GM10266 (cell line): Measurements from ENCODE around the gene SLC23A2.

Experiments used
- DNase-seq: peaks from one replicate; pipeline ENCODE4 v3.0.0; 2012; ENCODE audit errors: extremely low spot score
- TF ChIP-seq, protein P1 (sequence below): IDR thresholded peaks from 2 replicates; pipeline ENCODE4 v1.5.1; 2012; ENCODE audit warnings: mild to moderate bottlenecking, low read depth; ENCODE audit not compliant: control insufficient read depth, insufficient read depth; ENCODE audit errors: missing control alignments

SLC23A2 gene

DNA sequence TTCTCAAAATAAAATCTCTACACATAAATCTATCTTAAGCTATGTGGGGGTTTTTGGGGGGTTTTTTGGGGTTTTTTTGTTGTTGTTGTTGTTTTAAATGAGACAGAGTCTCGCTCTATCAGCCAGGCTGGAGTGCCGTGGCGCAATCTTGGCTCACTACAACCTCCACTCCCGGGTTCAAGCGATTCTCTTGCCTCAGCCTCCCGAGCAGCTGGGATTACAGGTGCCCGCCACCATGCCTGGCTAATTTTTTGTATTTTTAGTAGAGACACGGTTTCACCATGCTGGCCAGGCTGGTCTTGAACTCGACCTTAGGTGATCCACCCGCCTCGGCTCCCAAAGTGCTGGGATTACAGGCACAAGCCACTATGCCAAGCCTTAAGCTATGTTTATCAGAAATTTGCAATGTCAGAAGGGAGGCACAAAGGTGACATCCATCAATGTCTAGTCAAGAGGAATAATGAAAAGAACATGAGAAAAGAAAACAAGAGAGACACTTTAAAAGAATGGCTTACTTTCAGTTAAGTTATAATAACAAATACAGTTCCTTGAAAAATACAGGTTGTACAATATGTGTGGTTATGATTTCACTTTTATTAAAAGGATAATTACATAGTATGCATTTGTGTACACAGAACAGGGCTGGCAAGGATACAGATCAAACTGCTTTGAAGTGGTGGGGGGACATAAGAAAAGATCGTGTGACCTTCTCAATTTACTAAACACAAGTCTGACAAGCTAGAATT lies 28.6 kb downstream of the SLC23A2 start:
- TF ChIP-seq, protein P1, sequence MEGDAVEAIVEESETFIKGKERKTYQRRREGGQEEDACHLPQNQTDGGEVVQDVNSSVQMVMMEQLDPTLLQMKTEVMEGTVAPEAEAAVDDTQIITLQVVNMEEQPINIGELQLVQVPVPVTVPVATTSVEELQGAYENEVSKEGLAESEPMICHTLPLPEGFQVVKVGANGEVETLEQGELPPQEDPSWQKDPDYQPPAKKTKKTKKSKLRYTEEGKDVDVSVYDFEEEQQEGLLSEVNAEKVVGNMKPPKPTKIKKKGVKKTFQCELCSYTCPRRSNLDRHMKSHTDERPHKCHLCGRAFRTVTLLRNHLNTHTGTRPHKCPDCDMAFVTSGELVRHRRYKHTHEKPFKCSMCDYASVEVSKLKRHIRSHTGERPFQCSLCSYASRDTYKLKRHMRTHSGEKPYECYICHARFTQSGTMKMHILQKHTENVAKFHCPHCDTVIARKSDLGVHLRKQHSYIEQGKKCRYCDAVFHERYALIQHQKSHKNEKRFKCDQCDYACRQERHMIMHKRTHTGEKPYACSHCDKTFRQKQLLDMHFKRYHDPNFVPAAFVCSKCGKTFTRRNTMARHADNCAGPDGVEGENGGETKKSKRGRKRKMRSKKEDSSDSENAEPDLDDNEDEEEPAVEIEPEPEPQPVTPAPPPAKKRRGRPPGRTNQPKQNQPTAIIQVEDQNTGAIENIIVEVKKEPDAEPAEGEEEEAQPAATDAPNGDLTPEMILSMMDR, result no peak
- DNase-seq, result no peak

DNA sequence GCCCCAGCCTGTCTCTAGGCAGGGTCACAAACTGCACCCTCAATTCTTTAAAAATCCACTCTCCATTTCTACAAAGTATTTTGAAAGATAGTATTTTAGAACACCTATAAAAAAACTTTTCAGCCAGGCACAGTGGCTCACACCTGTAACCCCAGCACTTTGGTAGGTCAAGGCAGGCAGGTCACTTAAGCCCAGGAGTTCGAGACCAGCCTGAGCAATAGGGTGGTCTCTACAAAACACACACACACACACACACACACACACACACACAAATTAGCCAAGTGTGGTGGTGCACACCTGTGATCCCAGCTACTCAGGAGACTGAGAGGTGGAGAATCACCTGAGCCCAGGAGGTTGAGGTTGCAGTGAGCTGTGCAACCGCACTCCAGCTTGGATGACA lies 30.2 kb downstream of the SLC23A2 start:
- TF ChIP-seq, protein P1, result no peak
- DNase-seq, result no peak

DNA sequence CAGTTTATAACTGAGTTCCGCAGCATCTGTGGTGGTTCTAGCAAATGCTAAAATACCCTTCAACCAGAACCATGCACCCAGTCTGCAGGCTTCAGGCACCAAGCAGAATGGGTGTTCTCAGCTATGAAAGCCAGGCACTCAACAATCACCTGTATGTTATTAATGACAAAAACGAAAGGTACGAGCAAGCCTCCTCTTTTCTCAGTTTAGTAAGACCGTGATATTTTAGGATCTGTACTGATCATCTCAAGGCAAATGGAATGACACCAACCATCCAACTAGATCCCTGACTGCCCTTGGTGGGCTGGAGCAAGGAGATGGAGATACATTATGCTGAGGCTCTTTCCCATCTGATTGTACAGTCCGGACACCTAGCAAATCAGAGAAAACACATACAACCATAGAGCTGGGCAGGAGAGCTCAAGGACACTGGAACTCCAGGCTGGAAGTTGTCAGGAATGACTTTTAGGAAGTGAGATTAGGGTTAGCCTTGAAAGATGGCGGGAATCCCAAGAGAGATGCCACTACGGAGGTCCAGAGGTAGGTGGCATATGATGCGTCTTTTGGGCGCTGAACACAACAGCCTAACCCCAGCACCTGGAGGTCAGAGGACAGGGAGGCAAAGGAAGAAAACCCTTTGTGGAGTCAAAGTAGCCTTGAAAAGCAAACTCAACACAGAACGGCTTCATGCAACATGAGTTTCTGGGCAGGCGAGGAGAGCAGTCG lies 33.4 kb downstream of the SLC23A2 start:
- DNase-seq, result no peak
- TF ChIP-seq, protein P1, result no peak

DNA sequence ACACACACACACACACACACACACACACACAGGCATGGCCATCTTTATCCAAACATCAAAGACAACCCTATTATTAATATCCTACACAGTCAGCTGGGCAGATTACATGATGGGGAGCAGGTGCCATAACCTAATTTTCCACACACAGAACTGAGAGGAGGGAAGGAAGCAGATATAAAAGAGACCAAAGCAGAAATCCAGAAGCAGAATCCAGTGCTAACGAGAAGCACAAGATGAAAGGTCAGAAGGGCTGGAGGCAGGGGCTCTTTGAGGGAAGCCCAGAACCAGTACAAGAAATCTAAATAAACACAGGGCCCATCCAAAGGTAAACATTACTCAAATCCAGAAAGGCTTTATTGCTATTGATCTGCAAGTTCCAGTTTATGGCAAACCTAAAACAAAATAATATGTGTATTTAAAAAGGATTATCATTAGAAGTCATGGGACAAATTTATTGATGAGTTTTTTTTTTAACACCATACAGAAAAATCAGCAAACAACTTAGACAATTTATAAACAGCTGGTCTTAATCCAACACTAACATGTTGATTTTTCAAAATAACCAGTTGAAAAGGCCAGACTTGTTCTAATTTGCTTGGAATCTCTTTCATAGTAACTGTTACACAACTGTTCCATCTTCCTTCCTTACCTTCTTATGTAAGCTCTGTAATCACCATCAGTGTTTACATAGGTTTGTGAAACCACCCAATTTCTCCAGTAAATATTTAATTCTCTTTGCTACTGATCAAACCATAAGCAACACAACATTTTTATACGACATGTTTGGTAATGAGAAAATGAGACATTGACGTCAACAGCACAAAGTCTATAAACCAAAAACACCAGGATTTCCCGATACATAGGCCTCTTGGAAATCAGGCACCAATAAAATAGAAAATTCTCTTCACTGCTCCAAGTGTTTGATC lies 34.2 kb downstream of the SLC23A2 start:
- DNase-seq, result no peak
- TF ChIP-seq, protein P1, result no peak

DNA sequence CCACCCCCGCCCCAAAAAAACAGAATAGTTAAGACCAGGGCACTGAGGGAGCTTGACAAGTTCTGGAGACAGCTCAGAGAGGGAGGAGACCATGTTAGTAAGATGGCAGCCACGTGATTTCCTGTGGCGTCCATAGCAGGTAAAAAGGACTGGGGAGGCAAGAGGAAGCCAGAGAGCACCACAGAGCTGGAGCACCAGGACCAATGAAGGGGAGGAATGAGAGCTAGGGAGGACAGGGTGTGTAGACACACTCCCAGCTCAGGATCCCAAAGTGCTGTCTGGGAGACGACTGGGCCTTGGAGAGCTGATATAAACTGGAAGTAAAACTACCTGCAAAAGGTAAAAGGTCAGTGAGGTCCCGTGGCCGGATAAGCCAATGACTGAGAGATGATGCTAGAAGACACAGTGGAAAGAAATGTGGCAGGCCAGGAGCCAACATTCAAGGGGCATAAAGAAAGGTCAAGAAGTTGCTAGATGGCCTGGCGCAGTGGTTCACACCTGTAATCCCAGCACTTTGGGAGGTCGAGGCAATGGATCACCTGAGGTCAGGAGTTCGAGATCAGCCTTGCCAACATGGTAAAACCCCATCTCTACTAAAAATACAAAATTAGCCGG lies 39.0 kb downstream of the SLC23A2 start:
- TF ChIP-seq, protein P1, result no peak
- no peak for DNase-seq

DNA sequence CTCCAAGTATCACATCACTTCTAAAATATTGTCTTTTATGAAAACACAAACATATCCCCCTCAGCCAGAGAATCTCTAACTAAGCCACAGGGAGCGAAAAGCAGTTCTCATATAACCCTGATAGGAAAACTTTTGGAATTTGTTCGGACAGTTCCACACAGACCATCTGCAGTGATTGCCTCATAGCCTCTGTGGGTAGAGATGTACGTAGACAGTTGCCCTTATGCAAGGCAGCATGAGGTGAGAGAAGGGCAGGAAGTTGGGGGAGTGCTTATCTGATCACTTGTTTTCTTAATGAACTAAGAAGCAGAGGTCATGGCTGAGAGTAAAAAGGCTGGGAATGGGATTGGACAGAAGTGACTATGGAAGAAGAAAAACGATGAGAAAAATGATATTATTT lies 39.6 kb downstream of the SLC23A2 start:
- DNase-seq, result no peak
- TF ChIP-seq, protein P1, result no peak
